ENCODE results near the gene ZNF24. TPM values are rescaled to one million over a fixed set of nuclear protein-coding genes. Genes with fewer than 3 reads are reported as not detected.

Gene ZNF24
- total and polyA plus RNA-seq, 10 of the 15 experiments (the other 5 are each of a cell fraction or from before 2014, with no cell fraction given): 13.6 to 41.7 (median 28.3) TPM

DNA sequence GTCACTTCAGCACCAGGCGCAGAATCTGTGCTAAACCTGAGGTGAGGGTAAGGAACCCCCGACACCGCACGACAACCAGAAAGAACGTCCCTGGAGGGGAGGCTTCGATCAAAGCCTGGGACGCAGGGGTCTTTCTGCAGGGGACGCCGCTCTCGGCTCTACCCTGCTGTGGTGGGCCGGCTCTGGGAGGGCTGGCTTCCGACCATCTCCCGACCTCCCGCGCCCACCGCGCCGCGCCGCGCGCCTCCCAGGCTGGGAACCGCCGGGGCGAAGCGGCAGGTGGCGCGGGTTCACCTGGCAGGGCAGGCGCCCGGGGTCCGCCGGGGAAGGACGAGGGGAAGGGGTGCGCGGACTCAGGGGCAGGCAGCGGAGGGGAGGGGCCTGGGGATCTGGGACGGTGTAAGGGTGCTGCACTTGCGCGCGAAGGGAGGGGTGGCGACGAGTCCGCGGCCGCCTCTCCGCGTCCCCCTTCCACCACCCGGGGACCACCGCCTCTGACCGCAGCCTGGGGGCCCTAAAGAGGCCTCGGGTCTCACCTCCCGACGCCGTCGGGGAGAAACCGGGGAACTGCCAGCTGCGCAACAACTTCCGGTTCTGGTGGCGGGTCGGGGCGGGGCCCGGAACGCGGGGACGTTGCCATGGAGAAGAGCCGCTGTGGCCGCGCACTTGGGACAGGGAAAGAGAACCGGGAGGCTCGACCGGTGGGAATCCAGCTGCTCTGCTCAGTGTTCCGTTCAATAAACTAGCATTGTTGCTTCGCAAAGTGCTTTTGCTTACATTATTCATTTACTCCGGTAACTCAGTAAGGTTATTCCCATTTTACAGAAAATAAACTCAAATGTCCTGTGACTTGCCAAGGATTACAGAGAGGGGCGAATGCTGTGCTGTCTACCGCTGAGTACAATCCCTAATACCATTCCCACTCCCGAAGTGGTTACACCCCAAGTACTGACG is 32.8 kb upstream of the ZNF24 start, which contains the start of gene ZNF396 (continued):
- TF ChIP-seq, protein P1, sequence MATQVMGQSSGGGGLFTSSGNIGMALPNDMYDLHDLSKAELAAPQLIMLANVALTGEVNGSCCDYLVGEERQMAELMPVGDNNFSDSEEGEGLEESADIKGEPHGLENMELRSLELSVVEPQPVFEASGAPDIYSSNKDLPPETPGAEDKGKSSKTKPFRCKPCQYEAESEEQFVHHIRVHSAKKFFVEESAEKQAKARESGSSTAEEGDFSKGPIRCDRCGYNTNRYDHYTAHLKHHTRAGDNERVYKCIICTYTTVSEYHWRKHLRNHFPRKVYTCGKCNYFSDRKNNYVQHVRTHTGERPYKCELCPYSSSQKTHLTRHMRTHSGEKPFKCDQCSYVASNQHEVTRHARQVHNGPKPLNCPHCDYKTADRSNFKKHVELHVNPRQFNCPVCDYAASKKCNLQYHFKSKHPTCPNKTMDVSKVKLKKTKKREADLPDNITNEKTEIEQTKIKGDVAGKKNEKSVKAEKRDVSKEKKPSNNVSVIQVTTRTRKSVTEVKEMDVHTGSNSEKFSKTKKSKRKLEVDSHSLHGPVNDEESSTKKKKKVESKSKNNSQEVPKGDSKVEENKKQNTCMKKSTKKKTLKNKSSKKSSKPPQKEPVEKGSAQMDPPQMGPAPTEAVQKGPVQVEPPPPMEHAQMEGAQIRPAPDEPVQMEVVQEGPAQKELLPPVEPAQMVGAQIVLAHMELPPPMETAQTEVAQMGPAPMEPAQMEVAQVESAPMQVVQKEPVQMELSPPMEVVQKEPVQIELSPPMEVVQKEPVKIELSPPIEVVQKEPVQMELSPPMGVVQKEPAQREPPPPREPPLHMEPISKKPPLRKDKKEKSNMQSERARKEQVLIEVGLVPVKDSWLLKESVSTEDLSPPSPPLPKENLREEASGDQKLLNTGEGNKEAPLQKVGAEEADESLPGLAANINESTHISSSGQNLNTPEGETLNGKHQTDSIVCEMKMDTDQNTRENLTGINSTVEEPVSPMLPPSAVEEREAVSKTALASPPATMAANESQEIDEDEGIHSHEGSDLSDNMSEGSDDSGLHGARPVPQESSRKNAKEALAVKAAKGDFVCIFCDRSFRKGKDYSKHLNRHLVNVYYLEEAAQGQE (IDR thresholded peaks at IDR 0.05; ENCODE audit: low read depth, low read length): no peak
- TF ChIP-seq TCF12 (IDR thresholded peaks at IDR 0.05; ENCODE audit: low read depth, low read length) (peak; percentile 28; the same call in 1 of the 2 replicates), ESRRA (IDR thresholded peaks at IDR 0.05; ENCODE audit: low read length) (no peak), FOXM1 (IDR thresholded peaks at IDR 0.05; ENCODE audit: low read depth, low read length) (no peak), SMC3 (IDR thresholded peaks at IDR 0.05; ENCODE audit: borderline replicate concordance, low read length) (no peak), SUPT20H (IDR thresholded peaks at IDR 0.05; ENCODE audit: borderline replicate concordance, control insufficient read depth, low read depth, low read length) (no peak), CEBPB (IDR thresholded peaks at IDR 0.05; ENCODE audit: borderline replicate concordance in 1 of 2, low read depth in 2 of 2, low read length in 2 of 2) (no peak), ZZZ3 (IDR thresholded peaks at IDR 0.05; ENCODE audit: control insufficient read depth, insufficient read length, low read depth) (no peak), EZH2 (IDR thresholded peaks at IDR 0.05; ENCODE audit: borderline replicate concordance, control insufficient read depth, low read depth, low read length) (no peak), TCF3 (IDR thresholded peaks at IDR 0.05; ENCODE audit: borderline replicate concordance, insufficient read depth, low read depth, low read length) (peak; percentile 67; the same call in 1 of the 2 replicates), ATF7 (IDR thresholded peaks at IDR 0.05; ENCODE audit: low read depth) (no peak), RAD21 (IDR thresholded peaks at IDR 0.05; ENCODE audit: insufficient read depth, low read depth, low read length) (no peak), STAT1 (conservative IDR thresholded peaks at IDR 0.05) (no peak), LARP7 (IDR thresholded peaks at IDR 0.05) (0 out of 2 replicates have a peak, but pooled peaks have one; percentile 12)
- TF ChIP-seq, protein P2, sequence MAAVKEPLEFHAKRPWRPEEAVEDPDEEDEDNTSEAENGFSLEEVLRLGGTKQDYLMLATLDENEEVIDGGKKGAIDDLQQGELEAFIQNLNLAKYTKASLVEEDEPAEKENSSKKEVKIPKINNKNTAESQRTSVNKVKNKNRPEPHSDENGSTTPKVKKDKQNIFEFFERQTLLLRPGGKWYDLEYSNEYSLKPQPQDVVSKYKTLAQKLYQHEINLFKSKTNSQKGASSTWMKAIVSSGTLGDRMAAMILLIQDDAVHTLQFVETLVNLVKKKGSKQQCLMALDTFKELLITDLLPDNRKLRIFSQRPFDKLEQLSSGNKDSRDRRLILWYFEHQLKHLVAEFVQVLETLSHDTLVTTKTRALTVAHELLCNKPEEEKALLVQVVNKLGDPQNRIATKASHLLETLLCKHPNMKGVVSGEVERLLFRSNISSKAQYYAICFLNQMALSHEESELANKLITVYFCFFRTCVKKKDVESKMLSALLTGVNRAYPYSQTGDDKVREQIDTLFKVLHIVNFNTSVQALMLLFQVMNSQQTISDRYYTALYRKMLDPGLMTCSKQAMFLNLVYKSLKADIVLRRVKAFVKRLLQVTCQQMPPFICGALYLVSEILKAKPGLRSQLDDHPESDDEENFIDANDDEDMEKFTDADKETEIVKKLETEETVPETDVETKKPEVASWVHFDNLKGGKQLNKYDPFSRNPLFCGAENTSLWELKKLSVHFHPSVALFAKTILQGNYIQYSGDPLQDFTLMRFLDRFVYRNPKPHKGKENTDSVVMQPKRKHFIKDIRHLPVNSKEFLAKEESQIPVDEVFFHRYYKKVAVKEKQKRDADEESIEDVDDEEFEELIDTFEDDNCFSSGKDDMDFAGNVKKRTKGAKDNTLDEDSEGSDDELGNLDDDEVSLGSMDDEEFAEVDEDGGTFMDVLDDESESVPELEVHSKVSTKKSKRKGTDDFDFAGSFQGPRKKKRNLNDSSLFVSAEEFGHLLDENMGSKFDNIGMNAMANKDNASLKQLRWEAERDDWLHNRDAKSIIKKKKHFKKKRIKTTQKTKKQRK (IDR thresholded peaks at IDR 0.05; ENCODE audit: low read depth, low read length): no peak
- TF ChIP-seq, protein P3, sequence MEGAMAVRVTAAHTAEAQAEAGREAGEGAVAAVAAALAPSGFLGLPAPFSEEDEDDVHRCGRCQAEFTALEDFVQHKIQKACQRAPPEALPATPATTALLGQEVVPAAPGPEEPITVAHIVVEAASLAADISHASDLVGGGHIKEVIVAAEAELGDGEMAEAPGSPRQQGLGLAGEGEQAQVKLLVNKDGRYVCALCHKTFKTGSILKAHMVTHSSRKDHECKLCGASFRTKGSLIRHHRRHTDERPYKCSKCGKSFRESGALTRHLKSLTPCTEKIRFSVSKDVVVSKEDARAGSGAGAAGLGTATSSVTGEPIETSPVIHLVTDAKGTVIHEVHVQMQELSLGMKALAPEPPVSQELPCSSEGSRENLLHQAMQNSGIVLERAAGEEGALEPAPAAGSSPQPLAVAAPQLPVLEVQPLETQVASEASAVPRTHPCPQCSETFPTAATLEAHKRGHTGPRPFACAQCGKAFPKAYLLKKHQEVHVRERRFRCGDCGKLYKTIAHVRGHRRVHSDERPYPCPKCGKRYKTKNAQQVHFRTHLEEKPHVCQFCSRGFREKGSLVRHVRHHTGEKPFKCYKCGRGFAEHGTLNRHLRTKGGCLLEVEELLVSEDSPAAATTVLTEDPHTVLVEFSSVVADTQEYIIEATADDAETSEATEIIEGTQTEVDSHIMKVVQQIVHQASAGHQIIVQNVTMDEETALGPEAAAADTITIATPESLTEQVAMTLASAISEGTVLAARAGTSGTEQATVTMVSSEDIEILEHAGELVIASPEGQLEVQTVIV (IDR thresholded peaks at IDR 0.05; ENCODE audit: borderline replicate concordance, partially characterized antibody): no peak
- TF ChIP-seq, protein P4, sequence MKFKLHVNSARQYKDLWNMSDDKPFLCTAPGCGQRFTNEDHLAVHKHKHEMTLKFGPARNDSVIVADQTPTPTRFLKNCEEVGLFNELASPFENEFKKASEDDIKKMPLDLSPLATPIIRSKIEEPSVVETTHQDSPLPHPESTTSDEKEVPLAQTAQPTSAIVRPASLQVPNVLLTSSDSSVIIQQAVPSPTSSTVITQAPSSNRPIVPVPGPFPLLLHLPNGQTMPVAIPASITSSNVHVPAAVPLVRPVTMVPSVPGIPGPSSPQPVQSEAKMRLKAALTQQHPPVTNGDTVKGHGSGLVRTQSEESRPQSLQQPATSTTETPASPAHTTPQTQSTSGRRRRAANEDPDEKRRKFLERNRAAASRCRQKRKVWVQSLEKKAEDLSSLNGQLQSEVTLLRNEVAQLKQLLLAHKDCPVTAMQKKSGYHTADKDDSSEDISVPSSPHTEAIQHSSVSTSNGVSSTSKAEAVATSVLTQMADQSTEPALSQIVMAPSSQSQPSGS (IDR thresholded peaks at IDR 0.05; ENCODE audit: low read length): no peak
